ENCODE measurements around the gene ZNF12. TPM values are rescaled to one million over a fixed set of nuclear protein-coding genes. Genes with fewer than 3 reads are reported as not detected.

The ZNF12 gene
- total RNA-seq, 1 donor from 2014 or later, result 21.1 TPM

DNA sequence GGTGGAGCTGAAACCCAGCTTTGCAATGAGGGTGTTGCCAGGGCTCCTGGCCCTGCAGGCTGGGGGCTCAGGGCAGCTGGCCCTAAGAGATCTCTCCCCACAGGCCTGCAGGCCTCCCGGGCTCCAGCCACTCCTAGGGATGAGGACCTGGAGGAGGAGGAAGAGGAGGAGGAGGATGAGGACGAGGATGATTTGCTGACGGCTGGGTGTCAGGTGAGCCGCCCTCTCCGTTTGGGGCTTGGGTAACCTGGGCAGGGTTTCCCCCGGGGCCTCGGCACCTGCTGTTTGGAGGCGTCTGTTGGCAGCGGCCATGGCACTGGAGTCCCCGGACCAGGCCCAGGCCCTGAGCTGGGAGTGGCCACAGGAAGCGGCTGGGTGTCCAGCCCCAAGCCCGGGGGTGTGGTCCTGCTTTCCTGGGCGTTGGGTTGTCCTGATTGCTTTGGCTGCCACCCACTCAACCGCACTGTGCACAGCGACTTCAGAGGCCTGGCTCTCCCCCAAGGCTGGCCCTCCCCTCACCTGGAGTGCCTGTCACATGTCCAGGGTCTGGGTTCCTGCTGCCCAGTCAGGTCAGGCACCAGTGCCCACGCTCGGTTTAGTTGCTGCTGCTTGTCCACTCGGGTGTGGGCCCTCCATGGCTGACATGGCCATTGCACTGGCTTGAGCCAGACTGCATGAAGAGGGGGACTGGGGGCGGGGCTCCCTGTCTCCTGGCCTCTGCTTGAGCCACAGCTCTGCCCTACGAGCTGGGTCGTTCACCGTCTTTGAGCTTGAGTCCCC lies 63.7 kb downstream of the ZNF12 start:
- H3K9me3 Mint-ChIP-seq (ENCODE audit: unreplicated experiment), result peaks cover 1% of the 10 kb centered on the region
- no peaks in the 10 kb centered on the region for H3K27me3 Mint-ChIP-seq (ENCODE audit: low read depth, unreplicated experiment)

GRCh38 chr7:6642239-6642839 lies 64.4 kb downstream of the ZNF12 start:
- H3K36me3 ChIP-seq (ENCODE audit: insufficient read depth, low read length), result peaks cover 4% of the 10 kb centered on the region
- no peak for DNase-seq (ENCODE audit: low read depth)
- H3K4me2 ChIP-seq (ENCODE audit: low read length), result no peak overlapping the region
- H3K4me3 ChIP-seq (ENCODE audit: insufficient read depth, low read depth, low read length), result no peak overlapping the region
- no peaks in the 10 kb centered on the region for H3K9me3 ChIP-seq (ENCODE audit: insufficient read depth, low read depth, low read length)
- Mint-ChIP-seq H3K4me1 (ENCODE audit: low read depth, unreplicated experiment) (peaks cover 12% of the 10 kb centered on the region), H3K36me3 (ENCODE audit: low read depth, unreplicated experiment) (peaks cover 34% of the 10 kb centered on the region), H3K9me3 (ENCODE audit: unreplicated experiment) (peaks cover 1% of the 10 kb centered on the region), H3K27ac (ENCODE audit: unreplicated experiment) (no peak overlapping the region), H3K4me3 (ENCODE audit: unreplicated experiment) (no peak overlapping the region), H3K27me3 (ENCODE audit: low read depth, unreplicated experiment) (no peaks in the 10 kb centered on the region)
- no peak overlapping the region for H2AFZ ChIP-seq (ENCODE audit: low read depth, low read length)
- peaks cover 11% of the 10 kb centered on the region for H3K4me1 ChIP-seq (ENCODE audit: insufficient read depth, low read length)
- peaks cover 54% of the 10 kb centered on the region for H4K20me1 ChIP-seq (ENCODE audit: insufficient read depth, low read length)
- no peak overlapping the region for H3K9ac ChIP-seq (ENCODE audit: low read length)
- peaks cover 53% of the 10 kb centered on the region for H3K79me2 ChIP-seq (ENCODE audit: insufficient read depth, low read length)
- no peak for FAIRE-seq
- TF ChIP-seq, protein P1, sequence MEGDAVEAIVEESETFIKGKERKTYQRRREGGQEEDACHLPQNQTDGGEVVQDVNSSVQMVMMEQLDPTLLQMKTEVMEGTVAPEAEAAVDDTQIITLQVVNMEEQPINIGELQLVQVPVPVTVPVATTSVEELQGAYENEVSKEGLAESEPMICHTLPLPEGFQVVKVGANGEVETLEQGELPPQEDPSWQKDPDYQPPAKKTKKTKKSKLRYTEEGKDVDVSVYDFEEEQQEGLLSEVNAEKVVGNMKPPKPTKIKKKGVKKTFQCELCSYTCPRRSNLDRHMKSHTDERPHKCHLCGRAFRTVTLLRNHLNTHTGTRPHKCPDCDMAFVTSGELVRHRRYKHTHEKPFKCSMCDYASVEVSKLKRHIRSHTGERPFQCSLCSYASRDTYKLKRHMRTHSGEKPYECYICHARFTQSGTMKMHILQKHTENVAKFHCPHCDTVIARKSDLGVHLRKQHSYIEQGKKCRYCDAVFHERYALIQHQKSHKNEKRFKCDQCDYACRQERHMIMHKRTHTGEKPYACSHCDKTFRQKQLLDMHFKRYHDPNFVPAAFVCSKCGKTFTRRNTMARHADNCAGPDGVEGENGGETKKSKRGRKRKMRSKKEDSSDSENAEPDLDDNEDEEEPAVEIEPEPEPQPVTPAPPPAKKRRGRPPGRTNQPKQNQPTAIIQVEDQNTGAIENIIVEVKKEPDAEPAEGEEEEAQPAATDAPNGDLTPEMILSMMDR (IDR thresholded peaks at IDR 0.05; ENCODE audit: insufficient read depth, low read depth, low read length), result no peak
- H3K27me3 ChIP-seq (ENCODE audit: insufficient read depth, low read length), result no peaks in the 10 kb centered on the region
- no peak overlapping the region for H3K27ac ChIP-seq (ENCODE audit: low read depth, low read length)

More for the DNA sequence above, 63.7 kb downstream of the ZNF12 start:
- Mint-ChIP-seq H3K4me3 (ENCODE audit: unreplicated experiment) (no peak overlapping the region), H3K4me1 (ENCODE audit: low read depth, unreplicated experiment) (peaks cover 12% of the 10 kb centered on the region), H3K27ac (ENCODE audit: unreplicated experiment) (no peak overlapping the region), H3K36me3 (ENCODE audit: low read depth, unreplicated experiment) (peaks cover 35% of the 10 kb centered on the region)
- H3K4me3 ChIP-seq (ENCODE audit: insufficient read depth, low read depth, low read length), result no peak overlapping the region
- H3K4me2 ChIP-seq (ENCODE audit: low read length), result no peak overlapping the region
- H3K36me3 ChIP-seq (ENCODE audit: insufficient read depth, low read length), result peaks cover 4% of the 10 kb centered on the region
- no peaks in the 10 kb centered on the region for H3K27me3 ChIP-seq (ENCODE audit: insufficient read depth, low read length)
- H3K9ac ChIP-seq (ENCODE audit: low read length), result no peak overlapping the region
- H3K79me2 ChIP-seq (ENCODE audit: insufficient read depth, low read length), result peaks cover 54% of the 10 kb centered on the region
- peaks cover 61% of the 10 kb centered on the region for H4K20me1 ChIP-seq (ENCODE audit: insufficient read depth, low read length)
- DNase-seq (ENCODE audit: low read depth) (no peak), FAIRE-seq (no peak)
- H2AFZ ChIP-seq (ENCODE audit: low read depth, low read length), result no peak overlapping the region
- no peak for TF ChIP-seq EZH2 (IDR thresholded peaks at IDR 0.05; ENCODE audit: insufficient read depth, low read length)
- H3K4me1 ChIP-seq (ENCODE audit: insufficient read depth, low read length), result peaks cover 8% of the 10 kb centered on the region
- no peak overlapping the region for H3K27ac ChIP-seq (ENCODE audit: low read depth, low read length)
- no peaks in the 10 kb centered on the region for H3K9me3 ChIP-seq (ENCODE audit: insufficient read depth, low read depth, low read length)

GRCh38 chr7:6641305-6642035 lies 65.3 kb downstream of the ZNF12 start:
- no peak overlapping the region for H3K4me3 Mint-ChIP-seq (ENCODE audit: unreplicated experiment)

More at GRCh38 chr7:6641305-6642035, 65.3 kb downstream of the ZNF12 start:
- FAIRE-seq (no peak), DNase-seq (ENCODE audit: low read depth) (no peak)
- Histone ChIP-seq H2AFZ (ENCODE audit: low read depth, low read length) (no peak overlapping the region), H4K20me1 (ENCODE audit: insufficient read depth, low read length) (peaks cover 47% of the 10 kb centered on the region), H3K36me3 (ENCODE audit: insufficient read depth, low read length) (peaks cover 4% of the 10 kb centered on the region), H3K9me3 (ENCODE audit: insufficient read depth, low read depth, low read length) (no peaks in the 10 kb centered on the region), H3K9ac (ENCODE audit: low read length) (no peak overlapping the region), H3K4me2 (ENCODE audit: low read length) (no peak overlapping the region), H3K27me3 (ENCODE audit: insufficient read depth, low read length) (no peaks in the 10 kb centered on the region), H3K79me2 (ENCODE audit: insufficient read depth, low read length) (peaks cover 53% of the 10 kb centered on the region), H3K27ac (ENCODE audit: low read depth, low read length) (no peak overlapping the region), H3K4me3 (ENCODE audit: insufficient read depth, low read depth, low read length) (no peak overlapping the region), H3K4me1 (ENCODE audit: insufficient read depth, low read length) (peaks cover 11% of the 10 kb centered on the region)
- TF ChIP-seq EZH2 (IDR thresholded peaks at IDR 0.05; ENCODE audit: insufficient read depth, low read length), result no peak
- TF ChIP-seq, protein P1 (IDR thresholded peaks at IDR 0.05; ENCODE audit: insufficient read depth, low read depth, low read length), result no peak
- H3K4me1 Mint-ChIP-seq (ENCODE audit: low read depth, unreplicated experiment), result peaks cover 12% of the 10 kb centered on the region
- no peak overlapping the region for H3K27ac Mint-ChIP-seq (ENCODE audit: unreplicated experiment)
- no peaks in the 10 kb centered on the region for H3K27me3 Mint-ChIP-seq (ENCODE audit: low read depth, unreplicated experiment)
- peaks cover 28% of the 10 kb centered on the region for H3K36me3 Mint-ChIP-seq (ENCODE audit: low read depth, unreplicated experiment)
- peaks cover 1% of the 10 kb centered on the region for H3K9me3 Mint-ChIP-seq (ENCODE audit: unreplicated experiment)
